Hematopoietic multipotent progenitor cell (in vitro differentiated cells): Measurements from ENCODE around the gene TSFM. TPM values are rescaled to one million over a fixed set of nuclear protein-coding genes. Genes with fewer than 3 reads are reported as not detected.

ENCODE experiments used
- DNase-seq, 3 donors: peaks; one replicate each; pipeline ENCODE4 v3.0.0-alpha.2; 2011 to 2015; ENCODE audit warnings: low read depth in 2 of 3, low spot score in 2 of 3
- total RNA-seq: library from RNA; depleted of rRNA; stranded (reverse); fragments of >200 nt; gene quantifications from one replicate; pipeline ENCODE4 v1.2.3, GENCODE V29; 2012

The TSFM gene
- total RNA-seq, 1 donor: 15.6 TPM

DNA sequence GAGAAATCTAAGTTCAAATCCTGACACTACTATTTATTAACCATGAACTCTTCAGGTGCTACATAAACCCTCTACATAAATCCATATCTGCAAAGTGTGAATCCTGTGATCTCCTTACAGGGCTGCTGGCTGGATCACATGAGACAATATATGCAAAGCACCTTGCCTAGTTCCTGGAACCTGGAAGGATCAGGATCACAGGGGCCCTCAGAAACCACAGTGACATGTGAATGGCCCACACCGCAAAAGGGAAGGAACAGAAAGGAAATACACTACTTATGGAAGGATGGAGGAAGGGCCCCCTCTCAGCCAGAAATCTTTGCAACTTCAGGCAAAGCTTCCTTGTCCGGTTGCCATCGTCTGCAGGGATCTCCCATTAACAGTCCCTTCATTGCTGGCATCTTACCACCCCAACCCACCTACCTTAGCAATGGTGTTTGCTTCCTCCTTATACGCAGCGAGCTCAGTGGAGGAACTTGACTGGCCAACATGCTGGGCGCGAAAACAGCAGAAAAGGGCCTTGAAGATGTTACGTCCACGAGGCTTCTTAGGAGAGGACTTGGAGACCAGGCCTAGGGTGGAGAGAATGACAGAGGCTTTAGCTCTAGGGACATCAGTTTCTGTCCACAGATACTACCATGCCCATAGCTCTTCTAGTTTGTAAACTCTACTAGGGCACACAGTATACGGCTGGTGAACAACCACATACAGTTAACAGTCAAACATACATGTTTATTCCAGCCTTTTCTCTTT, 46.6 kb downstream of the TSFM start:
- no peak for DNase-seq

DNA sequence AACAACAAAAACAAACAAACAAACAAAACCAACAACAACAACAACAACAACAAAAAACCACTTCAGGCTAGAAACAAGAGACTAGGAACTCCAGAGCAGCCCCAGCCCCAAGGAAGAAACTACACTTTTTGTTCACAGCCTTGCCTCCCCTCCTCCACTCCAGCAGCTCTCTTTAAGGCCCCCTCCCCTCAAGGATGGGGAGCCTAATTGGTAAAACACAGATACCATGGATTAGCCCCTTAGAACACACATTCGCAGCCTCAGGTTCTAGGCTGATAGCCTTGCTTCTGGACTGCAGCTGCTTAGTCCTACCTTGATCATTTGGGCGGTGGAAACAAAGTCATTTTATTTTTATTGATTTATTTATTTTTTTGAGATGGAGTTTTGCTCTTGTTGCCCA, 47.8 kb downstream of the TSFM start:
- no peak for DNase-seq

DNA sequence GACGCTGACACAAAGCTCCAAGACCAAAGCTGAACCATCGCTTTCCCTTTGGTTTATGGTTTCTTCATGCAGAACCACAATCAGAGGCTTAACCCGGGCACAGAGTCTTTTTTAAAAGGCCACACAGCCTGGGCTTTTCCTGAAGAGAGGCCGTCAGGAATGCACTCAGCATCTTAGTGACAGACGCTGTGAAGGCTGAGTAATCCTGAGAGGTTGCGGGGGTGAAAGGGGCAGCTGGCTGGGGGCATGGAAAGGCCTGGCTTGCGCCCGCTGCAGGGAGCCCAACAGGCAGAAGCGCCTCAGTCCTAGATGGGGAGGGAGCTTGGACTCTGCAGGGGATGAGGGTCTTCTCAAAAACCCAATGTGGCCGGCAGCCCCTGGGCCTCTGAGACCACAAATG, 50.4 kb downstream of the TSFM start:
- DNase-seq: no peak

DNA sequence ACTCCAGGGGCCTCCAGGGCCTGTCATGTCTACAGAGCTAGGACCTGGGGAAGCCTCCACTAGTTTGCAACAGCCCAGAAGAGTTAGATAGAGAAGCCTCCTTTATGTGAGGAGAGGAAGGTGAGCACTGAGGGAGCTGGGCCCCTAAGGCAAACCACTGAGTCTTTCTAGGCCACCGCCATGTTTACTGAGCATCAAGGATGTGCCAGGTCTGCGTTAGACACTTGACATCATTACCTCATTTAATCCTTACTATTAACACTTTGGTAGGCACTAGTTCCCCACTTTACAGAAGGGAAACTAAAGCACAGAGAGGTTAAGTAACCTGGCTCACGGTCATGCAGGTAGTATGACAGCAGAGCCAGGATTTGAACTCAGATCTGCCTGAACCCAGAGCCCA, 51.1 kb downstream of the TSFM start:
- no peak for DNase-seq

DNA sequence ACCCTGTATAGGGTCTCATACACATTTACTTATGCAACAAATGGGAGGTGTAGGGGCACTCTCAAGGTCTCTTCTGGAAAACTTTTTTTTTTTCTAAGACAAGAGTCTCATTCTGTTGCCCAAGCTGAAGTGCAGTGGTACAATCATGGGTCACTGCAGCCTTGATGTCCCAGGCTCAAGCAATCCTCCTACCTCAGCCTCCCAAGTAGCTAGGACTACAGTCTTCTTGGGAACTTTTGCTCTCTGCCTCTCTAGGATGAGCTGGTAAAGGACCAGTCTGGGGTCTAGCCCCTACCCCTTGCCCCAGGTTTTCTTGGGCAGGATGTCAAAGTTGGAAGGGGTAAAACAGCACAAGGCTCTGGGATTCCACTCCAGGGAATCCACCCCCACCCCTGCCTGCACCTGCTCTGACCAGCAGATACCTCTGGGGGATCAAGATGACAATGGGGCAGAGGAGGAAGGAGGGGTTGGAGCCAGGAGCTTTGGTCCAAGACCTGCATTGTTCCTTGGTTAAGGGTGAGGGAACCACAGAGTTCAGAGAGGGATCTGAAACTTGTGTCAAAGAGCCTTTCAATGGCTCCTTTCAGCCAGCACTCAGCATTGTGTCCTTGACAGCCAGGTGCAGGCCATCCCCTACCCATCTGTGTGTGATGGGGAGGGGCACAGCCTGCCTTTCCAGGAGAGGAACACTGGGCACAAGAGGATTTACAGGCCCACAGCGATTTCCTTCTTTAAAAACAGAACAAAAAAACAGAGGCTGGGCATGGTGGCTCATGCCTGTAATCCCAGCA, 51.7 kb downstream of the TSFM start:
- DNase-seq: no peak

DNA sequence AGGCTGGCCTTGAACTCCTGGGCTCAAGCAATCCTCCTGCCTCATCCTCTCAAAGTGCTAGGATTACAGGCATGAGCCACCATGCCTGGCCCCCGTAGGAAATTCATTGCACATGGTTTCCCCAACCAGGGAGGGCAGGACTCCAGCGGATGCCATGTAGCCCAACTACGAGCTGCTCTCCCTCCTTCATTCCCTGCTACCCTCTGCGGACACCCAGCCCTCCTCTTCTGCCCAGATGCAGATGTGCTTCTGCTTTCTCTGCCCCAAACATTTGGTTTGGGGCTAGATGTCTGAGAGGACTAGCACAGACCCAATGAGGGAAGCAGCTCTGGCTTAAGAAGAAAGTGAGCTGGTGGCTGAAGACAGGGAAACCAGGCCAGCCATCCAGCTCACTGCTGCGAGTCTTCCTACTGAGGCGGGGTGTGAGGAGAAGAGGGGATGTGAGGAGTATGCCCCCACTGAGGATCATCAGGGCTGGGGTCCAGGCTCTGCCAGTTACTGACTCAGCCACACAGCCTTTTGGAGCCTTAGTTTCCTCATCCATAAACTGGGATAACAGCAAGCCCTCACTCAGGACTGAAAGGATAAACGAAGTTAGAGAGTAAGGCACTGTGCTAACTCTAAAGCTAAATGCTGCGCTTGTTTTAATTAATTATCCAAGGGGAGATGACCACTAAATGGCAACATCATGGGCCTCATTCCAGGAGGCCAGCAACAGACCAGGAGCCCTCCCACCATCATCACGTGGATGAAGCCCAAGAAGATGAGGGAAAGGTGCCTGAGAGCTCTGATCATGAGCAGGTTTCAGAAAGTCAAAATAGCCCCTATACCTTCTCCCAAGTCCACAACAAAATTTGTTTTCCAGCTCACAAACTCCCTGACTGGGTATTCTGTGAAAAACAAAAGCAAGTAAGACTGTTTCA, 53.0 kb downstream of the TSFM start:
- DNase-seq: peak in 2 of 3 donors; percentile 53 to 74

DNA sequence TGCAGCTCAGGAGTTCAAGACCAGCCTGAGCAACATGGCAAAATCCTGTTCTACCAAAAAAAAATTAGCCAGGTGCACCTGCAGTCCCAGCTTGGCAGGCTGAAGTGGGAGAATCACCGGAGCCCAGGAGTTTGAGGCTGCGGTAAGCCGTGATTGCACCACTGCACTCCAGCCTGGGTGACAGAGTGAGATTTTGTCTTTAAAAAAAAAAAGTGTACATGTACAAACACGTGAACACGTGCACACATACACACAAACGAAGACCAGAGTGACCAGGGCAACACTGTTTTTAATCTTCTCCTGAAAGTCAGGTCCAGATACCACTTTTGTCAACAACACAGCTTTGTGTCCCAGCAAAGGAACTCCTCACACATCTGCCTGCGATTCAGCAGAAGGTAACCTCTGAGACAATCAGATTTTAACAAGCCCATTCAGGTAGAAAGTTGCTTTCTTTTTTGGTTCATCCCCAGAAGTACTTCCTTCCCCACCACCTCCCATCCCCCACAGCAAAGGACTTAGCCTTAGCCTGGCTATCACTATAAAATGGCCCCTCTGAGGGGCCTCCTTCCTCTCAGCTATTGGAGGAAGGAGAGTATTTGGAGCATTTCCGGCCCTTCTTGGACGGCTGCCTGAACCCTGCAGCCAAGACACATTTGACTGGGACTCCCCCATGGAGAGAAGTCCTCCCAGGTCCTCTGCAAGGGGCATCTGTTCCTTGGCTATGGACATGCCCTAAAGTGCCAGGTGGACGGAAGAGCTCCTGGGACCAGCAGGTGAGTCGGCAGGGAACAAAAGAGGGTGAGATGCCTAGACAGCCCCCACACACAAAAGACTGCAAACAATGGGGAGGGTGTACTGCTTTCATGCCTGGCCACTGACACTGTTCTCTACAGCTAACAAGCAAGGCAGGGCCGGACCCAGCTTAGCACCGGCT, 54.1 kb downstream of the TSFM start:
- DNase-seq: peak in 2 of 3 donors; percentile 57 to 70

DNA sequence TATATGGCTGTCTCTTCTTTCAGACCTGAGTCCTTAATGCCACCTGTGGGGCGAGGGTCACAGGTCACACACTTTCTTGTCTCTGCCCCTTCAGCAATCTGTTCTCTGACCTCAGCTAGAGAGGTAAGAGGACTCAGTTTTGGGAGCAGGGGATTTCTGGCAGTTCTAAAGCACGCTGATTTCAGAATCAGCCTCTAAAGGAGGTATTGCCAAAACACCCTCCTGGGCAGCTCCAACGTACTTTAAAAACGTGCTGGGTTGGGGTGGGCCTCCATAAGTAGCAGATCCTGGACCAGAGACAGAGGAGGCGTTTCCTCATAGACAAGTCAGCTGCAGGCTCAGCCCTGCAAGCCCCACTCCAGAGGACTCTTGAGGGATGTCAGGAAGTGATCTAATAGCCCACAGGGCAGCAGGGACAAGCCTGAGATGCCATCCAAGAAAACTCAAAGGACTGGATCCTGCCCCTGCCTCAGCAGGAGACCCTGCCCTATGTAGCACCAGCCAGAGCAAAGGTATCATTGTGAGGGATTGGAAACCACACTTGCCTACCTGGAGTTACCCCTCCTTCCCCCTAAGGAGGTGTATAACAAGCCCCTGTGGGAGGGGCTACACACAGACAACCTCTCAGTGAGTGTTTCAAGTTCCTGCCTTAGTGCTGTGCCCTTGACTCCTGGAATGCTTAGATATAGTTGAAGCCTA, 55.4 kb downstream of the TSFM start:
- DNase-seq: no peak

DNA sequence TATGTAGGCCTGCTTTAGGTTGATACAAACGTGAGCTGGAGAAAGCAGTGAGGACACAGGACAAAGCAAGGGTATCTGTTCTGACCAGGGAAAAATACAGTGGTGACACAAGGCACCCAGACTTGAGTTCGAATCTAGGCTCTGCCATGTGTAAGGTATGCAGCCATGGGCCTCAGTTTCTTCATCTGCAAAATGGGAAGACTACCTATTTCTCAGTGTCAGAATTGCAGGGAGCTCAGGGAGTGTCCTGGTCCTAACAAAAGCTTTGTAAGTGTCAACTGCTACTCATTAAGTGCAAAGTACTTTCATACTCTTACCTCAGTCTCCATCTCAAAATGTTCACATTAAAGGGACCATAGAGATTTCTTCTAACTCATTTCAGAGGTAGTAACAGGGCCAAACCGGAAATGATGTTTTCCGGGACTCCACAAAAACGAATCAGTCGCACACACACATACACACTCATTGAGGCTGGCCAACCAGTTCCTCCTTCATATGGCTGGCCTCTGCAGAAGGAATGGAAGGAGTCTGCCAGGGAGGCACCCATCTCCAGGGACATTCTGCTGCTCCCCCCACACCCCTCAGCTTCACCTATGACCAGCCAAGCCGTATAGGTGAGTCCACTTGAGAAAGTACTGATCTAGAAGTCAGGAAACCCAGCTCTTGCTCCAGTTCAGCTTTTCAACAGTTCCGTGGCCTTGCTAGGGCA, 56.2 kb downstream of the TSFM start:
- peak in 2 of 3 donors; percentile 52 to 69 for DNase-seq

DNA sequence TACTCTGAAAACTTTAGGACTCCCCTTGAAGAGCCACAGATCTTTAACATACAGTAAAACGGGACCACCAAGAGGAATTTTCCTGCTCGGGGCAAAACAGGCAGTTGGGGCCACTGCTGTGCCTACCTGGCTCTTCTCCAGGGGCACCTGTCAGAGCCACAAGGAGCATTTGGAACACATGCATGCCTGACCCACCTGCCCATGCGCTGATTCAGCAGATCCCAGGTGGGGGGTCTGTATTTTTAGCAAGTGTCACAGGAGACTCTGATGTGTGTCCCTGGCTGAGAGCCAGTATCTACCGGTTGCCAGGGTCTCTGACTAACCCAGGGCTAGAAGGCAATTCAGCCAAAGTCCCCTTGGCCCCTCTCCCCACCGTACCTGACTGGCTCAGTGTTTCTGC, 57.4 kb downstream of the TSFM start:
- DNase-seq: no peak

DNA sequence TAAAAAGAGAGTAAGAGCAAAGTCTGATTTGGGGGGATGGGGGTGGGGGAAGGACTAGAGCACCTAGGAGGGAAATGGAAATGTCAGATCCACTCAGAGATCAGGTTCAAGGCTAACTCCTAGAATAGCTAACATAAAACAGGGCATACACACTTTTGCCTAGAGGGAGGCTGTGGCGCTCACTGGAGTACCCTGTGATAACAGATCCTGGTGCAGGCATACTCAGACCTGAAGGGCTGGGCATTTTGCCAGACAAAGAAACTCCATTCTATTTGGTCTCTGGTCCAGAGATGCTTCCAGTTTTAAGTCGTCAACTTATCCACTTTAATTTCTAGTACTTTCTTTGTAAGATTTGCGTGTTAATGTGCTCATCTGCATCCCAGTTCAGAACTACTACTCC, 58.1 kb downstream of the TSFM start:
- DNase-seq: no peak

DNA sequence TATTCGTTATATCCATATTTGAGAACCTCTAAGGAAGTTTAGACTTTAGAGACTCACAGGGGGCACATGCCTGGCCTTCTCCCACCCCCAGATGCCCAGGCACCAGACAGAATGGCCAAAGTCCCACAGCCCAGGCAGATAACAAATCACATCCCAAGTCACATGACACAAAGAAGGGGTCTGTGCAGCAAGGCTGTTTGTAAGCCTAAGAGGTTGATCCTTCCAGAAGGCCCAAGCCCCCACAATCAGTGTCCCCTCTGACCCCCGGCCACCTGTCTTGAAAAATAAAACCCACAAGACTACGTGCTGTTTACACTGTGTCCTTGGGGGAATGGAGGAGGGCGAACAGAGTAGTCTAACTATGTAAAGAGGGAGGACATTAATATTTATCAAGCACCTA, 58.9 kb downstream of the TSFM start:
- DNase-seq: no peak

DNA sequence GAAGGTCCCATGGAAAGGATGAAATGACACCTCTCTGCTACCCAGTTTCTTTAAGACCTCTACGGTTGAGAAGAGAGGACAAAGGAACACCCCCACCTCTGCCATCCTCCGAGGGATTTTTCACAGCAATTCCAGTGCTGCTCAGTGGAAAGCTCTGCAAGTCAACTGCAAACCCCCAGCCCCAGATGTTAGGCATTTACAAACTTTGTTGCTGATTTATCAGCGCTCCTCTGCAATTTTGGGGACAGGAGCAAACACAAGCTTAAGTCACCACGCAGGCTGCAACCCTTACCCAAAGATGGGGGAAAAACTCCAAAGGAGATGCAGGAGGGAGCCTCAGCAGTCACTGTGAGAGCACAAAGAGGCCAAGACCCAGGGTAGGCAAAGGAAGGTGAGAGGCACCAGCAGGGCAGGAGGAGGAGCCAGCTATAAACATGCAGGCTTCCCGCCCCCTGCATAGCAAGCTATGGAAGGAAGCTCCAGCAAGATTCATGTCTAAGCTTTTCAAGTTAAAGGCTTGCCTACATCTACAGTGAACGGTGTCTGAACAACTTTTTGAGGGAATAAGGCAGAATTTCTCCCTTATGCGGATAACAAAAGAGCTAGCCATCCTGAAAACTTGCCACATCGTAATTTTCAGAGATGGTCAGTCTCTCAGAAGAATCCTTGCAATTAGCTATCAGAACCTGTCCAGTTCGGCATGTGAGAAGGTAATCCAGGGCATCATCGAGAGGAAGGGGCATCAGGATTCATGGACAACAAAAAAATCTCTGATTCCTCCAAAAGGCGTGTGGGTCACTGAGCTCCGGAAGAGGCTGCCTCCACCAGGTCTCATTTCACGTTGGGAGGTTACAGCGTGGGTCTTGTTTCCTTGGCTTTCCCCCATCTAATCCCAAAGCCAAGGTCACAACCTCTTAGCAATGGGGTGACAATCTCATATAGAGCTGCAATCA, 60.0 kb downstream of the TSFM start:
- no peak for DNase-seq

DNA sequence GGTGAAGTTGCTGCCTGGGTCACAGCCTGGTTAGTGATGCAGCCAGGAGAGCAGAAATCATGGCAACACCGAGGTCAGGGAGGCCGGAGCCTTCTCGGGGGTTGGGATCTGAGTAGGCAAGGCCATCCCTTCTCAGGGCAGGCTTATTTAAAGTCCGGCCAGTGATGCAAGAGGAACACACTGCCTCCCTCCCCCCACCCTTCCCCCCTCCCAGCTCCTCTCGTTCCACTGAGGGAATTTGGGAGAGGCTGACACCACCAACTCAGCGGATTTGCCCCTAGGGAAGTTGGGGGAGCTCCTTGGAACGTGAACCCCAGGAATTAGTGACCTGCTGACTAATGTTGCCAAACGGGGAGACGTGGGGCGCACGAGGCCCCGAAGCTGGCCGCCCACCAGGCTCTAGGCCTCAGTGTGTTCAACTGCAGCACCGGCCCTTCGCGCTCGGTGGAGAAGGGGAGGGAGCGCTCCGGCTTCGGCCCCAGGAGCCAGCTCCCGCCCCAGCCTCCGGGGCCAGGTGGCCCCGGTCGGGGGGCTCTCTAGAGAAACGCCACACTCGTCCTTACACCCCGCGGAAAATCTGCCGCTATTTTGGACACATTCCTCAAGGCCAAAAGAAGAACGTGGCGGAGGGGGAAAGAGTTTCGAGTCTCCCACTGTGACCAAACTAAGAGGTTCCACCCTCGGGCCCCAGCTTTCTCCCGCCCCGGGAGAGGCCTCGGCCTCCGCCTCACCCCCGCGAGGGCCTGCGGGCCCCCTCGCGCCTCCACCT, 62.3 kb downstream of the TSFM start:
- DNase-seq: no peak

DNA sequence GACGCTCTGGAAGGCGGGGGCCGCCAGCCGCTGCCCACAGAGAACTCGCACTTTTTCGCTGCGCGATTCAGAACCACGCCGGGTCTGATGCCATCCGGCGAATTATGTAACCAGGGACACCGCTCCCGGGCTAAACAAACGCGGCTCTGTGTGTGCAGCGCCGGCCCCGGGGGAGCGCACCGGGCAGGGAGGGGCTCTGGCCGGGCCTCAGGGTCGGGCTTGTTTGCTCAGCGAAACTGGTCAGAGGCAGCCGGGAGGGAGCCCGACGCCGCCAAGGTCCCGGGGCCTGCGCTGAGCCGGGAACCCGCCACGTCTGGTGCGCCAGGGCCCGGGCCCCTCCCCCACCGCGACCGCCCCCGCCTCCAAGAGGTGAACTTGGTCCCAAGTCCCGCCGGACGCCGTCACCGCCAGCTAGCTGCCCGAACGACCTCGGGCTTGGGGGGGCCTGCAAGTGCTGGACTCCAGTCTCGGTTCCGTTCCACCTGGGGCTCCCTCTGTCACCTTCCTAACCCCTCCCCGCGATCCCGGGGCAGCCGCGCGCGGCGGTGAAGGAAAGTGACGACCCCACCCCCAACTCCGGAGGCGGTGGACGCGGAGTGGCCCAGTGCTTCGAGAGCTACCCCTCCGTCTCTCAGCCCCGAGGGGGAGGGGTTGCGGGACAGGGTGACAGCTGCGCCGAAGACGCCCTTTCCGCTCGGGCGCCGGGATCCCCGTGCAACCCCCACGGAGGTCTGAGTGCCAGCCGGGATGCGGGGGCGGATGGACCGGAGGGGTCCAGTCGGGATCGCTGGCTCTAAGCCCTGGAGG, 63.1 kb downstream of the TSFM start:
- peak in 1 of 3 donors; percentile 55 for DNase-seq

DNA sequence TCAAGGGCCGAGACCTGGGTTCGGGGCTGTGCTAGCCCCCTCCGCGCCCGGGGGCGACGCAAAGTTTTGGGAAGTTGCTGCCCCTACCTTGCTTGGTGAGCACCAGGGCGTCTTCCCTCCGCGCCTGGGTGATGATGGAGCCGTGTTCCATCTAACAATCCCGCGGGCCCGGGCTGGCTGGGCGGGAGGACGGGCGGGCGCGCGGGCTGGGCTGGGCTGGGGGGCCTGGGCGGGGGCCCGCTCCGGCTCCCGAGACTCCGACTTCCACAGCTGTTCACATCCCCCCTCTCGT, 63.6 kb downstream of the TSFM start:
- peak in 1 of 3 donors; percentile 37 for DNase-seq
